GM23248 (cell line): Measurements from ENCODE around the gene RASGRP1. TPM values are rescaled to one million over a fixed set of nuclear protein-coding genes. Genes with fewer than 3 reads are reported as not detected.

Source experiments
- DNase-seq: peaks from one replicate; pipeline ENCODE4 v3.0.0-alpha.2; 2015
- H2AFZ ChIP-seq: fragments of 200-600 bp; sonication (generic); 2 replicates; pipeline ENCODE4 v1.6.1; 2016; ENCODE audit warnings: antibody characterized with exemption
- H3F3A ChIP-seq: fragments of 200-600 bp; sonication (generic); 2 replicates; pipeline ENCODE4 v1.6.1; 2016; ENCODE audit warnings: mild to moderate bottlenecking, antibody characterized with exemption, mixed run types; ENCODE audit not compliant: insufficient read depth
- H3K27ac ChIP-seq: fragments of 200-600 bp; sonication (generic); 2 replicates; pipeline ENCODE4 v1.5.1; 2016; ENCODE audit warnings: mild to moderate bottlenecking
- H3K27me3 ChIP-seq: fragments of 200-600 bp; sonication (generic); replicated peaks from 2 replicates; pipeline ENCODE4 v1.6.1; 2016; ENCODE audit warnings: mild to moderate bottlenecking; ENCODE audit not compliant: insufficient read depth
- H3K36me3 ChIP-seq: fragments of 200-600 bp; sonication (generic); 2 replicates; pipeline ENCODE4 v1.6.1; 2016; ENCODE audit warnings: low read depth, mild to moderate bottlenecking
- H3K4me1 ChIP-seq: fragments of 200-600 bp; sonication (generic); 2 replicates; pipeline ENCODE4 v1.6.1; 2016; ENCODE audit warnings: mild to moderate bottlenecking; ENCODE audit not compliant: insufficient read depth
- H3K4me2 ChIP-seq: fragments of 200-600 bp; sonication (generic); one replicate; pipeline ENCODE4 v1.6.1; 2016; ENCODE audit warnings: mild to moderate bottlenecking; ENCODE audit not compliant: unreplicated experiment
- H3K4me3 ChIP-seq: fragments of 200-600 bp; sonication (generic); 2 replicates; pipeline ENCODE4 v1.5.1; 2016; ENCODE audit warnings: mild to moderate bottlenecking
- H3K79me2 ChIP-seq: fragments of 200-600 bp; sonication (generic); 2 replicates; pipeline ENCODE4 v1.6.1; 2016; ENCODE audit warnings: mild to moderate bottlenecking; ENCODE audit not compliant: insufficient read depth
- H3K9ac ChIP-seq: fragments of 200-600 bp; sonication (generic); 2 replicates; pipeline ENCODE4 v1.6.1; 2016; ENCODE audit warnings: mild to moderate bottlenecking
- H3K9me2 ChIP-seq: fragments of 200-600 bp; sonication (generic); 2 replicates; pipeline ENCODE4 v1.6.1; 2016; ENCODE audit warnings: mixed run types, mild to moderate bottlenecking, moderate library complexity; ENCODE audit not compliant: insufficient read depth
- H3K9me3 ChIP-seq: fragments of 200-600 bp; sonication (generic); one replicate; pipeline ENCODE4 v1.6.1; 2017; ENCODE audit warnings: low read depth
- H4K20me1 ChIP-seq: fragments of 200-600 bp; sonication (generic); 2 replicates; pipeline ENCODE4 v1.6.0; 2016; ENCODE audit not compliant: insufficient read depth
- EZH2 ChIP-seq: fragments of 200-600 bp; sonication (generic); IDR thresholded peaks from 2 replicates; pipeline ENCODE4 v1.6.1; 2018; ENCODE audit warnings: antibody characterized with exemption, mild to moderate bottlenecking; ENCODE audit not compliant: insufficient read depth, poor library complexity, severe bottlenecking
- EZH2phosphoT487 ChIP-seq: fragments of 200-600 bp; sonication (generic); IDR thresholded peaks from 2 replicates; pipeline ENCODE4 v1.6.1; 2018; ENCODE audit warnings: antibody characterized with exemption, moderate library complexity, mild to moderate bottlenecking, low read depth; ENCODE audit not compliant: insufficient read depth
- WGBS, 2 experiments: methylation state at CpG; one replicate each; pipeline ENCODE4 v1.1.6; 2015 to 2017; ENCODE audit warnings: low lambda C conversion rate in 2 of 2, low coverage in 1 of 2; ENCODE audit errors: missing lambda C conversion rate in 2 of 2; 5-methylcytosine and 5-hydroxymethylcytosine counted together
- in situ Hi-C: fragments of 300-500 bp; cut with MboI; formaldehyde crosslinking; loops from 2 replicates; pipeline ENCODE4 v1.15.0; 2020
- polyA plus RNA-seq: library from polyadenylated mRNA; unstranded; fragments of >200 nt; fragmentation: Nextera tagmentation; extraction: Ambion mirVana; gene quantifications from 2 replicates; pipeline ENCODE4 v1.2.1, GENCODE V29; 2016
- total RNA-seq: library from RNA; depleted of rRNA; stranded (reverse); fragments of >200 nt; shearing (Covaris generic); gene quantifications from 2 replicates; pipeline ENCODE4 v1.2.3, GENCODE V29; 2014

RASGRP1 gene
- total and polyA plus RNA-seq, 2 experiments from 2014 or later: 0.58 to 1.5 TPM

DNA sequence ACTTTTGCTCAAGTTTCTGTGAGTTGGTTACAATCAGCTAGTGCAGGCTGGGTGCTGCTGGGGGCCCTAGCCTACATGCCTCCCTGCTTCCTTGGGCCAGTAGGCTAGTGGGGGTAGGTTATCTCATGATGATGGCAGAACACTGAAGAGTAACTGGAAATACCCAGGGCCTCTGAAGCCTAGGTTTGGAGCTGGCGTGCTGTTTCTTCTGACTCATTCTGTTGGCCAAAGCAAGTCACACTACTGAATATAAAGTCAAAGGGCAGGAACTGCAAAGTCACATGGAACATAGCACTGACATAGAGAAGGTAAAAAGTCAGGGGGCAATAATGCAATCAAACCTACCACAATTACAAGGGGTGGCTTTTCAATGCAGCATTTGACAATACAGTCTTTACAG, 34.5 kb downstream of the RASGRP1 start:
- Histone ChIP-seq H4K20me1 (no peaks in the 10 kb centered on the region), H3K4me2 (no peak overlapping the region), H3K9ac (no peak overlapping the region), H3K4me1 (peaks cover 46% of the 10 kb centered on the region), H2AFZ (no peak overlapping the region), H3K9me2 (peaks cover 10% of the 10 kb centered on the region; the same call in 1 of the 2 replicates), H3K27me3 (no peaks in the 10 kb centered on the region), H3K27ac (0 out of 2 replicates have a peak overlapping the region, but pooled peaks have one; percentile 9), H3K4me3 (no peak overlapping the region), H3K9me3 (no peaks in the 10 kb centered on the region), H3K36me3 (no peaks in the 10 kb centered on the region), H3K79me2 (no peaks in the 10 kb centered on the region), H3F3A (peaks cover 29% of the 10 kb centered on the region)
- in situ Hi-C loops: no loop called here
- TF ChIP-seq EZH2phosphoT487 (no peak), EZH2 (no peak)
- 67 to 77% methylated on average over 1 of the region's 1 CpG for WGBS, 2 experiments
- DNase-seq: peak; percentile 50

DNA sequence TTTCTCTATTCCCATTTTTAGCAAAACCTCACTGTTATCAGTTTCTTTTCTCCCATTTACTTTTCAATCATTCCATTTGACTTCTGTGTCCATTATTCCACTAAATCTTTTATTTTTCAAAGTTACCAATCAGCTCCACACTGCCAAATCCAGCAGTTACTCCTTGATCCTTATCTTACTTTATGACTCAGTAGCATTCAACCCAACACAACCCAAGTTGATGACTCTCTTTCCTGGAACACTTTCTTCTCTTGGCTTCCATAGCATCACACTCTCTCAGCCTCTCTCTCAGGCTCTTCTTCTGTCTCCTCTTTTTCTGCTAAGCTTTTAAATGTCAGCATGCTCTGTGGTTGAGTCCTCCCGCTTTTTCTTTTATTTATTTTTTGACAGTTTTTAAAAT, 36.3 kb downstream of the RASGRP1 start:
- DNase-seq: peak; percentile 90
- Histone ChIP-seq H3K9me3 (no peaks in the 10 kb centered on the region), H3K27me3 (no peaks in the 10 kb centered on the region), H3K27ac (0 out of 2 replicates have a peak overlapping the region, but pooled peaks have one; percentile 23), H3K36me3 (no peaks in the 10 kb centered on the region), H3K79me2 (no peaks in the 10 kb centered on the region), H3K4me2 (peak overlapping the region; percentile 57), H2AFZ (no peak overlapping the region), H4K20me1 (no peaks in the 10 kb centered on the region), H3K4me1 (peaks cover 51% of the 10 kb centered on the region), H3F3A (peaks cover 31% of the 10 kb centered on the region), H3K9me2 (peaks cover 10% of the 10 kb centered on the region; the same call in 1 of the 2 replicates), H3K9ac (no peak overlapping the region), H3K4me3 (no peak overlapping the region)
- in situ Hi-C loops: no loop called here
- 49 to 72% methylated on average over 1 of the region's 1 CpG for WGBS, 2 experiments
- TF ChIP-seq EZH2 (no peak), EZH2phosphoT487 (no peak)

DNA sequence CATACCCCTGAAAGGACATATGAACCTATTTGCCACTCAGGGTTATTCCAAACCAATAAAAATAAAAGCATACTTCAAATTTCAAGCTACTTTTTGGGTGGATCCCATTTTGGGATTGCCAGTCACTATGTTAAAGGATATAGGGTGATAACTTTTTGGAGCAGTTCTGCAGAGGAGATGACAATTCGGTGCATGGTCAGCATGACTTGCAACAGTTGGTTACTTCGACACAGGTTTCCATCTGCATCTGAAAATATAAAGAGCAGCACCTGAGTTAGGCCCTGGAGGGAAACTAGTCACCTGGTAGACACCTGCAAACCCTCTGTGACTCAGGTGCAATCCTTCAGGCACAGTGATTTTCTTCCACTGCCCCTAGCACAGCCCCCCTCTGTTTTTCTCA, 38.5 kb downstream of the RASGRP1 start:
- no peak for DNase-seq
- H3K79me2 ChIP-seq: no peaks in the 10 kb centered on the region
- no peak overlapping the region for H3K9ac ChIP-seq
- H3K36me3 ChIP-seq: no peaks in the 10 kb centered on the region
- peaks cover 10% of the 10 kb centered on the region; the same call in 1 of the 2 replicates for H3K9me2 ChIP-seq
- no peak overlapping the region for H3K4me3 ChIP-seq
- in situ Hi-C loops: no loop called here
- 94 to 96% methylated on average over 2 of the region's 2 CpGs for WGBS, 2 experiments
- H3F3A ChIP-seq: peaks cover 28% of the 10 kb centered on the region
- no peaks in the 10 kb centered on the region for H4K20me1 ChIP-seq
- no peak overlapping the region for H3K4me2 ChIP-seq
- H3K27ac ChIP-seq: no peak overlapping the region
- H3K27me3 ChIP-seq: no peaks in the 10 kb centered on the region
- H2AFZ ChIP-seq: no peak overlapping the region
- no peaks in the 10 kb centered on the region for H3K9me3 ChIP-seq
- no peak for TF ChIP-seq EZH2phosphoT487
- TF ChIP-seq EZH2: no peak
- H3K4me1 ChIP-seq: peaks cover 38% of the 10 kb centered on the region

DNA sequence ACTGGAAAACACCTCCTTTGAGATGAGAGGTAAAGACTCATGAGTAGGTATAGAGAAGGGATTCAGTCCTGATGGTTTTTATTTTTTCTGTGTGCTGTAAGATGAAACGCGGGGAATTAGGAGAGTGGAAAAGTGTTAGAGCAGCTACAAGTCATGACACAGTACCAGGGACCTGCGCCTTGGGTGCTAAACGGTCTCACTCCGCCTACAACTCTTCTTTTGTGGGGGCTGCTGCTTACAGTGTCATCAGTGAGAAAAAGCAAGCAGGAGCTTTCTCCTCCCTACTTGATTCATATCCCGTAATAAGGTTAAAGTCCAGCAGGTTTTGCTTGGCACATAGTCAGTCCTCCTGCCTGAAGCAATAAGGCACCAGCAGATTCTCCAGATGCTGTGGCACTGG, 39.1 kb downstream of the RASGRP1 start:
- in situ Hi-C loops: no loop called here

DNA sequence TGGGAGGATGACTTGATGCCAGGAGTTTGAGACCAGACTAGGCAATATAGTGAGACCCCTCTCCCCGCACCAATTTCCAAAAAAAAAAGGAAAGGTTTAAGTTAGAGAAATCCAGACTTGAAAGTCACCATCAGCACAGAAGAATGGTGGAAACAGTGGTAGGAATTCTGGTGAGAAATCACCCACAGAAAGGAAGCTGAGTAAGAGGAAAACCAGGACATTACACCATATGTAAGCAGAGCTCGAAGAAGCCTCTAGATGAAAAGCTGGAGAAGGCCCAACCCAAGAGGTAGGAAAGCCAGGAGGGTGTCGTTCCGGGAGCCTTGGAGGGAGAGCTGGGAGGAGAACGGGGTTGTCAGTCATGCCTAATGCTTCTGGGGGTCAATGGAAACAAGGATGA, 40.5 kb downstream of the RASGRP1 start:
- Histone ChIP-seq H3K9me2 (peaks cover 4% of the 10 kb centered on the region; the same call in 1 of the 2 replicates), H3K4me2 (no peak overlapping the region), H3K9ac (no peak overlapping the region), H3F3A (peaks cover 16% of the 10 kb centered on the region), H3K27ac (no peak overlapping the region), H3K4me1 (peaks cover 33% of the 10 kb centered on the region), H3K4me3 (no peak overlapping the region), H3K36me3 (no peaks in the 10 kb centered on the region), H3K27me3 (no peaks in the 10 kb centered on the region), H2AFZ (0 out of 2 replicates have a peak overlapping the region, but pooled peaks have one; percentile 1), H3K9me3 (no peaks in the 10 kb centered on the region), H3K79me2 (no peaks in the 10 kb centered on the region), H4K20me1 (no peaks in the 10 kb centered on the region)
- 67 to 72% methylated on average over 5 of the region's 5 CpGs for WGBS, 2 experiments
- TF ChIP-seq EZH2phosphoT487: no peak
- TF ChIP-seq EZH2: no peak
- in situ Hi-C loops: no loop called here
- peak; percentile 64 for DNase-seq

More for the DNA sequence above, 39.1 kb downstream of the RASGRP1 start:
- no peak for DNase-seq
- H3K36me3 ChIP-seq: no peaks in the 10 kb centered on the region
- no peak overlapping the region for H3K27ac ChIP-seq
- H2AFZ ChIP-seq: no peak overlapping the region
- H3K79me2 ChIP-seq: no peaks in the 10 kb centered on the region
- H3K9ac ChIP-seq: no peak overlapping the region
- H3K27me3 ChIP-seq: no peaks in the 10 kb centered on the region
- no peaks in the 10 kb centered on the region for H4K20me1 ChIP-seq
- no peak overlapping the region for H3K4me2 ChIP-seq
- no peak overlapping the region for H3K4me3 ChIP-seq
- peaks cover 31% of the 10 kb centered on the region for H3K4me1 ChIP-seq
- peaks cover 22% of the 10 kb centered on the region for H3F3A ChIP-seq
- no peaks in the 10 kb centered on the region for H3K9me3 ChIP-seq
- WGBS, 2 experiments: 83 to 85% methylated on average over 6 of the region's 6 CpGs
- peaks cover 10% of the 10 kb centered on the region; the same call in 1 of the 2 replicates for H3K9me2 ChIP-seq
- TF ChIP-seq EZH2phosphoT487: no peak
- TF ChIP-seq EZH2: no peak
